Liver (tissue), 9 donors: ENCODE measurements around the gene IFITM10. TPM values are rescaled to one million over a fixed set of nuclear protein-coding genes. Genes with fewer than 3 reads are reported as not detected.

Experiments
- DNase-seq: peaks from one replicate; pipeline ENCODE4 v3.0.0-alpha.2; 2017; ENCODE audit warnings: low spot score
- H3K27ac ChIP-seq, 2 donors: one replicate each; pipeline ENCODE4 v1.7.0; 2013; ENCODE audit warnings: inconsistent platforms in 2 of 2, low read length in 2 of 2, control low read depth in 1 of 2, low read depth in 1 of 2, mild to moderate bottlenecking in 1 of 2
- H3K27me3 ChIP-seq, 4 donors: one replicate each; pipeline versions ENCODE4 v1.6.1 to v1.7.0; 2013; ENCODE audit warnings: low read length in 3 of 4, inconsistent platforms in 1 of 4, mild to moderate bottlenecking in 1 of 4, moderate library complexity in 1 of 4; ENCODE audit not compliant: control insufficient read depth in 4 of 4, insufficient read depth in 4 of 4
- H3K36me3 ChIP-seq, 4 donors: one replicate each; pipeline versions ENCODE4 v1.6.1 to v1.7.0; 2013; ENCODE audit warnings: low read length in 3 of 4, mild to moderate bottlenecking in 3 of 4, low read depth in 1 of 4, moderate library complexity in 1 of 4; ENCODE audit not compliant: control insufficient read depth in 4 of 4, insufficient read depth in 3 of 4
- H3K4me1 ChIP-seq, 4 donors: one replicate each; pipeline versions ENCODE4 v1.6.1 to v1.7.0; 2013; ENCODE audit warnings: low read length in 3 of 4, mild to moderate bottlenecking in 3 of 4, moderate library complexity in 1 of 4; ENCODE audit not compliant: control insufficient read depth in 4 of 4, insufficient read depth in 4 of 4
- H3K4me3 ChIP-seq, 3 donors: one replicate each; pipeline versions ENCODE4 v1.6.1 to v1.7.0; 2013; ENCODE audit warnings: low read length in 3 of 3, control low read depth in 1 of 3, low read depth in 1 of 3, mild to moderate bottlenecking in 1 of 3
- H3K9ac ChIP-seq, 2 donors: one replicate each; pipeline ENCODE4 v1.7.0; 2013; ENCODE audit warnings: low read length in 2 of 2, mild to moderate bottlenecking in 2 of 2, moderate library complexity in 2 of 2, control low read depth in 1 of 2, low read depth in 1 of 2
- H3K9me3 ChIP-seq, 4 donors: one replicate each; pipeline versions ENCODE4 v1.6.1 to v1.7.0; 2013; ENCODE audit warnings: low read length in 3 of 4; ENCODE audit not compliant: control insufficient read depth in 4 of 4
- ATF3 ChIP-seq: IDR thresholded peaks from 2 replicates; pipeline ENCODE4 v1.6.1; 2016; ENCODE audit warnings: antibody characterized with exemption
- EGR1 ChIP-seq, 2 donors: IDR thresholded peaks; 2 replicates each; pipeline ENCODE4 v1.6.1; 2016 to 2018; ENCODE audit warnings: antibody characterized with exemption in 2 of 2, low read depth in 2 of 2
- FOXA1 ChIP-seq: IDR thresholded peaks from 2 replicates; pipeline ENCODE4 v1.6.1; 2016; ENCODE audit warnings: antibody characterized with exemption
- FOXA2 ChIP-seq: IDR thresholded peaks from 2 replicates; pipeline ENCODE4 v1.6.1; 2016; ENCODE audit warnings: antibody characterized with exemption
- GABPA ChIP-seq, 2 donors: IDR thresholded peaks in 1 of 2; conservative IDR thresholded peaks in 1 of 2; 2 replicates each; pipeline ENCODE4 v1.6.1; 2016; ENCODE audit warnings: antibody characterized with exemption in 2 of 2, mild to moderate bottlenecking in 1 of 2, moderate library complexity in 1 of 2
- HNF4A ChIP-seq, 2 donors: conservative IDR thresholded peaks; 2 replicates each; pipeline ENCODE4 v1.6.1; 2016; ENCODE audit warnings: antibody characterized with exemption in 2 of 2, mild to moderate bottlenecking in 2 of 2
- HNF4G ChIP-seq: IDR thresholded peaks from 2 replicates; pipeline ENCODE4 v1.6.1; 2016; ENCODE audit warnings: antibody characterized with exemption
- JUND ChIP-seq, 2 donors: IDR thresholded peaks; 2 replicates each; pipeline ENCODE4 v1.6.1; 2016; ENCODE audit warnings: antibody characterized with exemption in 2 of 2
- MAX ChIP-seq: IDR thresholded peaks from 2 replicates; pipeline ENCODE4 v1.6.1; 2016; ENCODE audit warnings: antibody characterized with exemption
- NR2F2 ChIP-seq: IDR thresholded peaks from 2 replicates; pipeline ENCODE4 v1.6.1; 2016; ENCODE audit warnings: antibody characterized with exemption
- RAD21 ChIP-seq, 2 donors: IDR thresholded peaks; 2 replicates each; pipeline ENCODE4 v1.6.1; 2016; ENCODE audit warnings: antibody characterized with exemption in 2 of 2, mild to moderate bottlenecking in 2 of 2
- REST ChIP-seq: IDR thresholded peaks from 2 replicates; pipeline ENCODE4 v1.6.1; 2016; ENCODE audit warnings: antibody characterized with exemption, mild to moderate bottlenecking
- RXRA ChIP-seq, 2 donors: IDR thresholded peaks; 2 replicates each; pipeline ENCODE4 v1.6.1; 2017 to 2018; ENCODE audit warnings: antibody characterized with exemption in 2 of 2, mild to moderate bottlenecking in 1 of 2
- SP1 ChIP-seq: IDR thresholded peaks from 2 replicates; pipeline ENCODE4 v1.6.1; 2018; ENCODE audit warnings: antibody characterized with exemption, mild to moderate bottlenecking
- TAF1 ChIP-seq: conservative IDR thresholded peaks from 2 replicates; pipeline ENCODE4 v1.6.1; 2016; ENCODE audit warnings: antibody characterized with exemption, mild to moderate bottlenecking
- YY1 ChIP-seq: IDR thresholded peaks from 2 replicates; pipeline ENCODE4 v1.6.1; 2016; ENCODE audit warnings: antibody characterized with exemption, mild to moderate bottlenecking
- ZBTB33 ChIP-seq: IDR thresholded peaks from 2 replicates; pipeline ENCODE4 v1.6.1; 2016; ENCODE audit warnings: antibody characterized with exemption
- WGBS: extraction: QIAGEN DNeasy Blood & Tissue Kit; methylation state at CpG from one replicate; pipeline ENCODE4 v1.1.7; 2013; 5-methylcytosine and 5-hydroxymethylcytosine counted together
- polyA plus RNA-seq, 2 donors: library from polyadenylated mRNA; stranded (reverse) in 1 of 2; unstranded in 1 of 2; fragments of 200-250 nt in 1 of 2; fragments of >200 nt in 1 of 2; fragmentation: Nextera tagmentation in 1 of 2; extraction: Ambion mirVana in 1 of 2; gene quantifications; one replicate each; pipeline versions ENCODE4 v1.2.1 to v1.2.3, GENCODE V29; 2013 to 2015
- total RNA-seq, 2 donors: library from RNA; depleted of rRNA; stranded (reverse); fragments of >200 nt; gene quantifications; one replicate each; pipeline ENCODE4 v1.2.3, GENCODE V29; 2014
- TF ChIP-seq, protein P1 (sequence below): fragments of 150-350 bp; IDR thresholded peaks from 2 replicates; pipeline ENCODE4 v1.5.1; 2017; ENCODE audit warnings: improper control_type of control experiment, low read depth, low read length; ENCODE audit not compliant: missing input control
- donor health status: healthy.
- donor health status: healthy.
- donor health status: healthy.
- donor health status: healthy.
- donor health status: healthy.

IFITM10 gene
- total and polyA plus RNA-seq, 4 donors = 0.14 to 8.5 (median 1.8) TPM

DNA sequence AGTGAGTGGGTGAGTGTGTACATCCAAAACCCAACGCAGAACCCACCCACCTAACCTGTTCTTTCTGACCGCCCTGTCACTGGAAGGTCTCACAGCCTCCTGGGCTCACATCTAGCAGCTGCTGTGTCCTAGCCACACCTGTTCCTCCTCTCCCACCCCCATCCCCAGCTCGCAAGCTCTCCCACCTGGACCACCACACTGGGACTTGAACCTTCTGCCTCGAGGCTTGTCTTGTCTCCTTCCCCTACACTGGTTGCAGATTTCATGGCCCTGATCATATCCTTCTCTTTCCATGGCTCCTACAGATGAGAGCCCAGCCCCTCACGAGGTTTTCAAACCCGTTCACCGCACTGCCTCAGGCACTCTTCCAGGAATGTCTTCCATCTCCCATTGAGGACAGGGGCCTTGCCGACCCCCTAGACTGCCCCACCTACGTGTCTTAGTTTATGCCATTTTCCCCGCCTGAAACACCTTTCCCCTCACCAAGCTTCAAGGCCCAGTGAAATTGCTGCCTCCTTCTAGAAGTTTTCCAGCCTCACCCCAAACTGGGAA is 6.7 kb downstream of the IFITM10 start:
- Histone ChIP-seq H3K4me1 (peaks cover 0 to 16% (median 1%) of the 10 kb centered on the region in 4 donors), H3K27me3 (peaks cover 0 to 2% (median 0%) of the 10 kb centered on the region in 4 donors), H3K4me3 (no peak overlapping the region), H3K9ac (no peak overlapping the region), H3K36me3 (no peaks in the 10 kb centered on the region), H3K9me3 (no peaks in the 10 kb centered on the region), H3K27ac (no peak overlapping the region)
- TF ChIP-seq REST = no peak
- TF ChIP-seq, protein P1, sequence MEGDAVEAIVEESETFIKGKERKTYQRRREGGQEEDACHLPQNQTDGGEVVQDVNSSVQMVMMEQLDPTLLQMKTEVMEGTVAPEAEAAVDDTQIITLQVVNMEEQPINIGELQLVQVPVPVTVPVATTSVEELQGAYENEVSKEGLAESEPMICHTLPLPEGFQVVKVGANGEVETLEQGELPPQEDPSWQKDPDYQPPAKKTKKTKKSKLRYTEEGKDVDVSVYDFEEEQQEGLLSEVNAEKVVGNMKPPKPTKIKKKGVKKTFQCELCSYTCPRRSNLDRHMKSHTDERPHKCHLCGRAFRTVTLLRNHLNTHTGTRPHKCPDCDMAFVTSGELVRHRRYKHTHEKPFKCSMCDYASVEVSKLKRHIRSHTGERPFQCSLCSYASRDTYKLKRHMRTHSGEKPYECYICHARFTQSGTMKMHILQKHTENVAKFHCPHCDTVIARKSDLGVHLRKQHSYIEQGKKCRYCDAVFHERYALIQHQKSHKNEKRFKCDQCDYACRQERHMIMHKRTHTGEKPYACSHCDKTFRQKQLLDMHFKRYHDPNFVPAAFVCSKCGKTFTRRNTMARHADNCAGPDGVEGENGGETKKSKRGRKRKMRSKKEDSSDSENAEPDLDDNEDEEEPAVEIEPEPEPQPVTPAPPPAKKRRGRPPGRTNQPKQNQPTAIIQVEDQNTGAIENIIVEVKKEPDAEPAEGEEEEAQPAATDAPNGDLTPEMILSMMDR = no peak
- TF ChIP-seq EGR1 (IDR thresholded peaks at IDR 0.05; ENCODE audit: low read depth in 2 of 2) = no peak
- no peak for TF ChIP-seq YY1
- TF ChIP-seq HNF4A (conservative IDR thresholded peaks at IDR 0.05) = no peak
- TF ChIP-seq JUND (IDR thresholded peaks at IDR 0.05) = no peak
- TF ChIP-seq GABPA (IDR thresholded peaks at IDR 0.05 in 1 of 2, conservative IDR thresholded peaks at IDR 0.05 in 1 of 2) = no peak
- no peak for TF ChIP-seq TAF1
- TF ChIP-seq RAD21 (IDR thresholded peaks at IDR 0.05) = no peak
- TF ChIP-seq MAX = no peak
- TF ChIP-seq RXRA (IDR thresholded peaks at IDR 0.05) = no peak
- TF ChIP-seq ATF3 = no peak
- TF ChIP-seq FOXA2 = no peak
- TF ChIP-seq HNF4G = no peak
- TF ChIP-seq NR2F2 = no peak
- no peak for TF ChIP-seq ZBTB33
- TF ChIP-seq FOXA1 = no peak
- TF ChIP-seq SP1 = no peak
- DNase-seq = no peak
- 79% methylated on average over 10 of the region's 10 CpGs for WGBS
